Inflammatory macrophage (primary cell): ENCODE measurements around the gene MAP9.
A peak's percentile ranks its signal among the peaks of the same experiment; 100 is the strongest.
"Not testable (repeated sequence)": the region's sequence is repeated elsewhere in the genome, so short reads cannot be mapped to it uniquely, and the experiment has no call there.

Source experiments
- DNase-seq, 2 donors: peaks; one replicate each; pipeline ENCODE4 v3.0.0-alpha.2; 2020 to 2022
- total RNA-seq, 18 experiments: gene quantifications; one replicate each; lab custom pipeline; 2026; ENCODE audit warnings: mixed read lengths in 6 of 18, inconsistent platforms in 2 of 18; lab: John Stamatoyannopoulos, UW

The MAP9 gene
- total RNA-seq, result 0.07 to 0.75 (median 0.31) reads per million in 18 experiments

GRCh38 chr4:155376387-155377268, at the start of gene MAP9:
TSS of gene MAP9 (minus strand) at chr4:155376965. CDS start at chr4:155375850, 1,115 bp downstream.
- DNase-seq, result peak; percentile 9 to 46

DNA sequence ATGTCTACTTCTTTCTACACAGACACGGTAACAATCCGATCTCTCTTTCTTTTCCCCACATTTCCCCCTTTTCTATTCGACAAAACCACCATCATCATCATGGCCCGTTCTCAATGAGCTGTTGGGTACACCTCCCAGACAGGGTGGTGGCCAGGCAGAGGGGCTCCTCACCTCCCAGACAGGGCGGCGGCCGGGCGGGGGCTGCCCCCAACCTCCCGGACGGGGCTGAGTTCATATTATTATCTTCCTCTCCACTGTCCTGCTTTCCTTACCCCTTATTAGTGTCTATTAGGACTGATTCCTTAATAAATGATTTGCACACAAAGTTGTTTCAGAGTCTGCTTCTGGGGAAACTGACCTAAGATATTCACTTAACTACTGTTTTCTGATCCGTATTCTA, 48.0 kb upstream of the MAP9 start:
- DNase-seq, result not testable (repeated sequence)

- no peak for DNase-seq
Measured at GRCh38 chr4:155423671-155424070, 46.9 kb upstream of the MAP9 start.

- no peak for DNase-seq
Measured at GRCh38 chr4:155419266-155419665, 42.5 kb upstream of the MAP9 start.

- no peak for DNase-seq
Measured at GRCh38 chr4:155415662-155416061, 38.9 kb upstream of the MAP9 start.

- no peak for DNase-seq
Measured at GRCh38 chr4:155413451-155413850, 36.7 kb upstream of the MAP9 start.

DNA sequence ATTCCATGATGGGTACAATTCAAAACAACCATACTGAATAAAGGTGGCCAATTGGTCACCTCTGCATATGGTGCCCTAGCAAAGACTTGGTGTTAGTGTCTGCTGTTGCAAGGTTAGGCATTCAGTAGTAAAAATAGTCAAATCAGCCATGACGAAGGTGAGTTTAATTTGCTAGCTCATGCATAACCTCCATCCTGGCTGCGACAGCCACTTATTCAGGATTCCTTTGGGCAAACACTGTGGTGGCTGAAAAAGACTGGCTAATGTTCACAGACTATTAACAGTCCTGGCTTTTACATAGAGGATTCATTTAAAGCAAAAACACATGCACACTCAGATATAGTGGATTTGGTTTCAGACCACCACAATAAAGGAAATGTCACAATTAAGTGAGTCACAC, 34.8 kb upstream of the MAP9 start:
- DNase-seq, result no peak

GRCh38 chr4:155408796-155409195, 32.0 kb upstream of the MAP9 start:
- DNase-seq, result no peak

- no peak for DNase-seq
Measured at GRCh38 chr4:155407480-155407879, 30.7 kb upstream of the MAP9 start.

GRCh38 chr4:155405059-155405458, 28.3 kb upstream of the MAP9 start:
- DNase-seq, result no peak

DNA sequence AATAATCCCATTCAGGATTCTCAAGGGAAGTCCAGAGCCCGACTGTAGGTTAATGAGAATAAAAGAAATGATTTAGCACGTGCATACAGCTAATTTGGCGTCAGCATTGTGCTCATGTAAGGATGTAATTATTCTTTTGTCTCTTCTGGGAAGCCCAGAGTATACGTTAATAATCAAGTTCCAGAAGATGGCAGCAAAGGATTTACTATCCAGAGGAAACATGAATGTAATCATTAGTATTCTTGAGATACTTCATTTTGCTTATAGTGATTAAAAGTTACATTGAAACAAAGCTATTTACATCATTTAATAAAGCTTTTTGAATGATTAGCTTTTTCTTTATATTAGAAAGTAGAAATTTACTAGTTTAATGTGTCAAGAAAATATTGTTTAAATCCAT, 27.1 kb upstream of the MAP9 start:
- peak in 1 of 2 donors; percentile 16 for DNase-seq

DNA sequence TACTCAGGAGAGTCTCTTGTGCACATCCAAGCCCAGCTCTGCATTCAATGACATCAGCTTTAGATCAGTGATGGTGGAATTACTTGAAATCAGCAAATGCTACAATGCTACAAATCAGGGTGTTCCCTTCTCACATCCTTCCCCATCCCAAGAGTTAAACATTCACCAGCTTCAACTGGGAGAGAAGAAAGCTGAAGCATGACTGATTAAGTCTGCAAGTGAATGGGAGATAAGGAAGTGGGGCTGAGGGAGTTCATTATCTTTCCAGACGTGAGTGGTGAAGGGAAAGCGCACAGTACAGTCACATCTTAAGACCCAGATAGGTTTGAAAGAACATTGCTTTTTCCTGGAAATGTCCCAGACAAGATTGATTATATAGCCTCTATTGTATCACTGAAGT, 26.2 kb upstream of the MAP9 start:
- no peak for DNase-seq

GRCh38 chr4:155400893-155401292, 24.1 kb upstream of the MAP9 start:
- no peak for DNase-seq

DNA sequence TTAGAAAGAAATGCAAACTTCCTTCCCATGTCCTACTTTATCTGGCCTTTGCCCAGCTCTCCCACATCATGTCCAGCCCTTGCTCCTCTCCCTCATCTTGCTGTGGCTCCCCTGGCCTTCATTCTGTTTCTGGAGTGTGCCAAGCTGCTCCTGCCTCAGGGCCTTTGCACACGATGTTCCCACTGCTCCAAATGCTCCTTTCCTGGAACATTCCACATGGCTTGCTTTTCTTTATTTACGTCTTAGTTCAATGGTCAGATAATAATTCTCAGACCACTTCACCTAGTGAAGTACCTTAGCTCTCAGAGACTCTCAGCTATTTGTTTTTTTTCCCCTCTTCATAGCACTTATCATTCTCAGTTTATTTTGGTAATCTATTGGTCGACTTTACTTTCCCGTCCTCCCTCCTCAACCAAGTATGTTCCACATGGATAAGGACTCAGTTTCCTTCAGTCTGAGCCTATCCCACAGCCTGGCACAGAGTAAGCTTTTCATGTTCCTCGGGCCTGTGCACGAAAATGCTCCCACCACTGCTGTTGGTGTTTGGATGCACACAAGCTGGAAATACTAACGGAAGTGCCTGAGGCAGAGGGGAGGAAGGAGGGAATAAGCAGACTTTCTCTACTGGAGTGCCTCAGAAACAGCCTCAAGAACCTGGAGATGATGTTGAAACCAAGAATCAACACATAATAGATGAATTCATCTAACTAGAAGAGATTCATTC, 23.4 kb upstream of the MAP9 start:
- no peak for DNase-seq

- DNase-seq, result no peak
Measured at GRCh38 chr4:155392481-155393184, 15.9 kb upstream of the MAP9 start.

GRCh38 chr4:155391932-155392331, 15.2 kb upstream of the MAP9 start:
- no peak for DNase-seq

- DNase-seq, result no peak
Measured at GRCh38 chr4:155388162-155388561, 11.4 kb upstream of the MAP9 start.

DNA sequence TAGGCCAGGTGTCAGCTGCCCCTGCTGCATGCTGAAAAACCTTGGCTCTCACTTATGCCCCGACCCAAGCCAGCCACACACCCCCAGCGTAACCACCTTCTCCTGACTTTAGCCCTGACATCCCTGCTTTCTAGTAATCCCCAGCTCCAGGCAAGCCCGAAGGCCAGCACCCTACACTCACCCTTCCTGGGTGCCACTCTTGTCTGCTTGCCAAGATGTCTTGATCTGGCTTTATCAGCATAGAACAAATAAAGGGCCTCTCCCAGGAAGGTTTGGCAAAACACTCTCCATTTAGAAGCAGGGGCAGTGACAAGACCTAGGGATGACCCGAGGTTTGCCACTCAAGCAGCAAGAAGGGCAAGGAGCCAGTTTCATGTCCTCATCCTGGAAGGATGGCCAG, 6.8 kb upstream of the MAP9 start:
- DNase-seq, result no peak

DNA sequence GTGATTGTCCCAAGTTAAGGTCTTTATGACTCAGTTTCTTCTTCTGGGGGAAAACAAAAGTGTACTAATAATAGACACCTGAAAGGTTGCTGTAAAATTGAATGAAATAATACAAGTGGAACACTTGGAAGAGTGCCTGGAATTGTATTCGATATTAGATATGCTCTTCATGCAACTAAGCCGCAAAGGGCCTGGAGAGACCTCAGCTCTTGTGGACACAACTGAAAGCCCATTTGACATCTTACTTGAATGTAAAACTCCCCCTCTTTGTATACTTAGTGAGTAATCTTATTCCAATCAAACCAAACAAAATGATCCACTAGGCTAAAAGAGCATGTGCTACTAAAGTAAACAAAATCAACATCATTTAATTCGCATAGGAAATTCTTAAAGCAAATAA, 511 bp upstream of the MAP9 start:
- no peak for DNase-seq

DNA sequence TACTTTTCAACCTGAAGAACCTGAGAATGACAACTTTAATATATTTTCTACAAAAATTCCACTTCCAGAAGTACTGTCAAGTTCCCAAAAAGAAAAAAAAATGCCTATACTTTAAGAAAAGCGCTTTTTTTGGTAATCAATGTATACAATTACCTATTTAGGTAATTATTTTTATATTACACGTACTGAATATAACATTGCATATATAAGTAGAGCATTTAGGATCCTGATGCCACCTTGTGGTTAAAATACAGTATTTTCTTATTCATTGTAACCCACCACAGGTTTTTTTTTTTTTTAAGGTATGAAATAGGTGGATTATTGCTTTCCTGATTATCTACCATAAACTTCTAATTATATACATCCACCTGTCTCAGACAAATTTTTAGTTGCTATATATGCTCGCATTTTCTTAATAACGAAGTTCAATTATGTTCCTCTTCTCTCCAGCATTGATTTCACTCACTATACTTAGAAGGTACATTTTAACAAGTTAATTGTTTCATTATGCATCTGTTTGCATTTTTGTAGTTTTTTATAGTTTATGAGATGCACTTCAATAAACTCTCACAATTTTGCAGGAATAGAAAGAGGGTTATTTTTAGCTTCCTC, 5.2 kb downstream of the MAP9 start:
- peak in 1 of 2 donors; percentile 7 for DNase-seq

GRCh38 chr4:155367608-155368007, 9.2 kb downstream of the MAP9 start:
- no peak for DNase-seq

GRCh38 chr4:155353923-155354540, 22.7 kb downstream of the MAP9 start:
- peak; percentile 15 to 50 for DNase-seq
